SIG-M5 treated with dmso at 0.1 percent for 504 hours (cell line): ENCODE data around the gene ADAMTS17.

Experiments used
- DNase-seq: peaks from one replicate; lab custom pipeline; 2025; ENCODE audit not compliant: unreplicated experiment; lab: John Stamatoyannopoulos, UW

The ADAMTS17 gene

DNA sequence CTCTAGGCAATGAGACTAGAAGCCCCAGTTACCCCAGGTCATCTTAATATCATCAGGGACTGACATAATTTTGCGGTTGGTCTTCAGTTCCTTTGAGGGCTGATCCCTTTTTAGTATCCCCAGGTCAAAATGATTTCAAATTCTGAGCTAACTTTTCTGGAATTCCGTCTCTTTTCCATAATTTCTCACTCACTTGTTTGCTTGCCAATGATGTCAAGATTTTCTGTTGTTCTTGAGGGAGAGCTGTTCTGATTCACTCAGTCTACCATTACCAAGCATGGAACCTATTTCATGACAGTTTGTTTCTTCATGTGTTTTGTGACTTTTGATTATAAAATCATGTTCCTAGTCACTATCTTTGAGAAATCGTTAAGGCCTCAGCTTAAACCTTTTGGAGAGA, 418.1 kb downstream of the ADAMTS17 start:
- DNase-seq: no peak
